Activated gamma-delta T cell treated with anti-CD3 and anti-CD28 coated beads, Interleukin-2, amount 50 U/mL, for 16 hours (primary cell): ENCODE measurements around the gene PITPNB.
A peak's percentile ranks its signal among the peaks of the same experiment; 100 is the strongest.

Source experiments
- DNase-seq: peaks from one replicate; pipeline ENCODE4 v3.0.0-alpha.2; 2020; ENCODE audit warnings: low read depth

The PITPNB gene

GRCh38 chr22:27834364-27835185, 84.5 kb downstream of the PITPNB start:
- DNase-seq: no peak

- no peak for DNase-seq
Observed at GRCh38 chr22:27833803-27834202, 85.3 kb downstream of the PITPNB start.

- no peak for DNase-seq
Observed at GRCh38 chr22:27832606-27833005, 86.5 kb downstream of the PITPNB start.

GRCh38 chr22:27829620-27830019, 89.4 kb downstream of the PITPNB start:
- no peak for DNase-seq

GRCh38 chr22:27827604-27828587, 91.2 kb downstream of the PITPNB start:
- no peak for DNase-seq

- no peak for DNase-seq
Observed at GRCh38 chr22:27825174-27825573, 93.9 kb downstream of the PITPNB start.

GRCh38 chr22:27823221-27823620, 95.8 kb downstream of the PITPNB start:
- DNase-seq: no peak

GRCh38 chr22:27820896-27821866, 97.9 kb downstream of the PITPNB start:
- DNase-seq: no peak

GRCh38 chr22:27816552-27816951, 102.5 kb downstream of the PITPNB start:
- no peak for DNase-seq

- no peak for DNase-seq
Observed at GRCh38 chr22:27815826-27816530, 103.1 kb downstream of the PITPNB start.

- DNase-seq: no peak
Observed at GRCh38 chr22:27814993-27815392, 104.1 kb downstream of the PITPNB start.

GRCh38 chr22:27811778-27812177, 107.3 kb downstream of the PITPNB start:
- DNase-seq: no peak

GRCh38 chr22:27810609-27811151, 108.4 kb downstream of the PITPNB start:
- DNase-seq: no peak

- no peak for DNase-seq
Observed at GRCh38 chr22:27809700-27810608, 109.1 kb downstream of the PITPNB start.

GRCh38 chr22:27809226-27809603, 109.8 kb downstream of the PITPNB start:
- DNase-seq: no peak

- no peak for DNase-seq
Observed at GRCh38 chr22:27808451-27809225, 110.4 kb downstream of the PITPNB start.

- DNase-seq: no peak
Observed at GRCh38 chr22:27805841-27806240, 113.2 kb downstream of the PITPNB start.

GRCh38 chr22:27804470-27805297, 114.4 kb downstream of the PITPNB start:
- peak; percentile 25 for DNase-seq
